H1 (cell line): Measurements from ENCODE around the gene AQP7. TPM values are rescaled to one million over a fixed set of nuclear protein-coding genes. Genes with fewer than 3 reads are reported as not detected.

Source experiments
- CTCF ChIA-PET: fragments of 300-600 bp; sonication (Branson Sonifier 250); formaldehyde crosslinking; loops from one replicate; lab custom pipeline; 2021; ENCODE audit not compliant: partially characterized antibody; lab: Charles Lee
- POLR2A ChIA-PET: fragments of 300-600 bp; sonication (Branson Sonifier 250); formaldehyde crosslinking; loops from one replicate; lab custom pipeline; 2021; ENCODE audit warnings: inconsistent platforms; ENCODE audit not compliant: partially characterized antibody; lab: Charles Lee
- DNase-seq, 2 experiments: peaks; one replicate each; pipeline versions ENCODE4 v3.0.0 to v3.0.0-alpha.2; 2010 to 2022; ENCODE audit warnings: low spot score in 2 of 2, low read depth in 1 of 2, mixed read lengths in 1 of 2
- FAIRE-seq: peaks from 2 replicates; lab custom pipeline; 2011; peaks lifted over from hg19 to GRCh38; lab: Jason Lieb, UNC
- H2AFZ ChIP-seq: 2 replicates; pipeline ENCODE4 v1.8.1; 2012; ENCODE audit warnings: low read length, inconsistent platforms
- H2AK5ac ChIP-seq: 2 replicates; pipeline ENCODE4 v1.6.1; 2013; ENCODE audit warnings: low read depth, low read length
- H2BK120ac ChIP-seq: replicated peaks from 2 replicates; pipeline ENCODE3; 2013; ENCODE audit warnings: low read depth, low read length, inconsistent platforms
- H2BK12ac ChIP-seq: 2 replicates; pipeline ENCODE4 v1.6.1; 2013; ENCODE audit warnings: low read depth, low read length
- H2BK15ac ChIP-seq: 2 replicates; pipeline ENCODE4 v1.6.1; 2013; ENCODE audit warnings: low read length
- H2BK20ac ChIP-seq: 2 replicates; pipeline ENCODE4 v1.6.1; 2013; ENCODE audit warnings: low read length
- H2BK5ac ChIP-seq: 2 replicates; pipeline ENCODE4 v1.6.1; 2013; ENCODE audit warnings: low read depth, low read length
- H3K14ac ChIP-seq: 2 replicates; pipeline ENCODE4 v1.6.1; 2013; ENCODE audit warnings: inconsistent platforms; ENCODE audit not compliant: insufficient read length
- H3K18ac ChIP-seq: 2 replicates; pipeline ENCODE4 v1.6.1; 2013; ENCODE audit warnings: low read length; ENCODE audit errors: extremely low read depth
- H3K23ac ChIP-seq: 2 replicates; pipeline ENCODE4 v1.6.1; 2013; ENCODE audit warnings: inconsistent platforms; ENCODE audit not compliant: insufficient read length
- H3K23me2 ChIP-seq: 2 replicates; pipeline ENCODE4 v1.6.1; 2013; ENCODE audit warnings: low read depth, low read length
- H3K27ac ChIP-seq: 2 replicates; pipeline ENCODE4 v1.6.1; 2011; ENCODE audit warnings: low read depth, low read length, inconsistent platforms
- H3K27me3 ChIP-seq, 4 experiments: replicated peaks in 1 of 4; 1 replicate in 1 of 4; 2 replicates in 3 of 4; pipeline versions ENCODE4 v1.6.1 to v1.8.1; 2011 to 2013; ENCODE audit warnings: low read length in 3 of 4, mild to moderate bottlenecking in 3 of 4, inconsistent platforms in 2 of 4, mixed read lengths in 2 of 4, moderate library complexity in 1 of 4; ENCODE audit not compliant: control insufficient read depth in 3 of 4, insufficient read depth in 3 of 4; ENCODE audit errors: extremely low read depth in 1 of 4
- H3K36me3 ChIP-seq, 4 experiments: 2 replicates each; pipeline versions ENCODE4 v1.6.1 to v1.8.1; 2011 to 2013; ENCODE audit warnings: mild to moderate bottlenecking in 4 of 4, low read length in 3 of 4, moderate library complexity in 2 of 4, control low read depth in 1 of 4, inconsistent platforms in 1 of 4; ENCODE audit not compliant: insufficient read depth in 4 of 4, control insufficient read depth in 2 of 4
- H3K4ac ChIP-seq: replicated peaks from 2 replicates; pipeline ENCODE3; 2013; ENCODE audit warnings: low read length, low read depth, mixed read lengths, inconsistent platforms; ENCODE audit not compliant: insufficient read length
- H3K4me1 ChIP-seq, 4 experiments: replicated peaks in 1 of 4; 1 replicate in 1 of 4; 2 replicates in 3 of 4; pipeline versions ENCODE4 v1.6.1 to v1.8.1; 2011 to 2013; ENCODE audit warnings: low read length in 3 of 4, inconsistent platforms in 2 of 4, mixed read lengths in 1 of 4; ENCODE audit not compliant: insufficient read depth in 4 of 4, control insufficient read depth in 3 of 4
- H3K4me2 ChIP-seq, 2 experiments: 2 replicates each; pipeline versions ENCODE4 v1.6.1 to v1.8.1; 2011 to 2013; ENCODE audit warnings: low read depth in 2 of 2, low read length in 2 of 2, control low read depth in 1 of 2, inconsistent platforms in 1 of 2, mild to moderate bottlenecking in 1 of 2; ENCODE audit not compliant: insufficient read depth in 1 of 2
- H3K4me3 ChIP-seq, 4 experiments: fragments of 200-600, 300-600 bp in 1 of 4; sonication (generic), shearing (Covaris generic), sonication (Bioruptor Twin) in 1 of 4; 2 replicates each; pipeline versions ENCODE4 v1.5.1 to v1.8.1; 2011 to 2016; ENCODE audit warnings: low read length in 4 of 4, low read depth in 3 of 4, control low read depth in 2 of 4, inconsistent platforms in 2 of 4, mild to moderate bottlenecking in 2 of 4, mixed read lengths in 1 of 4, moderate library complexity in 1 of 4; ENCODE audit not compliant: insufficient read depth in 2 of 4; ENCODE audit errors: extremely low read depth in 1 of 4
- H3K56ac ChIP-seq: replicated peaks from 2 replicates; pipeline ENCODE3; 2013; ENCODE audit warnings: low read depth, mild to moderate bottlenecking, mixed read lengths, low read length, inconsistent platforms; ENCODE audit not compliant: insufficient read length
- H3K79me1 ChIP-seq: 2 replicates; pipeline ENCODE4 v1.6.1; 2013; ENCODE audit warnings: low read depth, low read length, control low read depth
- H3K79me2 ChIP-seq, 2 experiments: 2 replicates each; pipeline versions ENCODE4 v1.6.1 to v1.8.1; 2012 to 2013; ENCODE audit warnings: low read length in 2 of 2, mild to moderate bottlenecking in 2 of 2, inconsistent platforms in 1 of 2; ENCODE audit not compliant: insufficient read depth in 2 of 2, control insufficient read depth in 1 of 2
- H3K9ac ChIP-seq, 4 experiments: replicated peaks in 1 of 4; 1 replicate in 1 of 4; 2 replicates in 3 of 4; pipeline versions ENCODE4 v1.6.1 to v1.8.1; 2011 to 2013; ENCODE audit warnings: low read depth in 3 of 4, low read length in 3 of 4, control low read depth in 2 of 4, mild to moderate bottlenecking in 2 of 4, moderate library complexity in 2 of 4, inconsistent platforms in 1 of 4; ENCODE audit errors: extremely low read depth in 1 of 4
- H3K9me3 ChIP-seq, 2 experiments: 2 replicates each; pipeline versions ENCODE4 v1.6.1 to v1.8.1; 2012 to 2013; ENCODE audit warnings: mild to moderate bottlenecking in 2 of 2, moderate library complexity in 2 of 2, control low read depth in 1 of 2, inconsistent platforms in 1 of 2, low read depth in 1 of 2, low read length in 1 of 2, mixed read lengths in 1 of 2; ENCODE audit not compliant: insufficient read depth in 2 of 2
- H4K20me1 ChIP-seq, 2 experiments: replicated peaks in 1 of 2; 2 replicates each; pipeline versions ENCODE3 to v1.8.1; 2011 to 2013; ENCODE audit warnings: inconsistent platforms in 2 of 2, low read length in 2 of 2, mild to moderate bottlenecking in 1 of 2; ENCODE audit not compliant: insufficient read depth in 2 of 2, control insufficient read depth in 1 of 2
- H4K5ac ChIP-seq: 2 replicates; pipeline ENCODE4 v1.6.1; 2013; ENCODE audit warnings: low read length, low read depth, mixed read lengths, inconsistent platforms; ENCODE audit not compliant: insufficient read length
- H4K8ac ChIP-seq: 2 replicates; pipeline ENCODE4 v1.8.0; 2013; ENCODE audit warnings: mild to moderate bottlenecking, moderate library complexity, low read length, inconsistent platforms; ENCODE audit not compliant: insufficient read depth; ENCODE audit errors: extremely low read depth
- H4K91ac ChIP-seq: replicated peaks from 2 replicates; pipeline ENCODE3; 2013; ENCODE audit warnings: low read length, mixed read lengths, inconsistent platforms; ENCODE audit not compliant: insufficient read length
- ASH2L ChIP-seq: fragments of 200-600, 300-600 bp; sonication (generic); IDR thresholded peaks from one replicate; pipeline ENCODE4 v1.7.1; 2017; ENCODE audit warnings: low read length
- BACH1 ChIP-seq: IDR thresholded peaks from 2 replicates; pipeline ENCODE4 v1.6.1; 2012; ENCODE audit warnings: low read length, improper control_type of control experiment
- CEBPB ChIP-seq: IDR thresholded peaks from 2 replicates; pipeline ENCODE4 v1.6.1; 2012; ENCODE audit warnings: low read depth, low read length
- EP300 ChIP-seq, 2 experiments: IDR thresholded peaks; 1 replicate in 1 of 2; 2 replicates in 1 of 2; pipeline ENCODE4 v1.6.1; 2011 to 2012; ENCODE audit warnings: low read depth in 2 of 2, low read length in 2 of 2, mild to moderate bottlenecking in 2 of 2, borderline replicate concordance in 1 of 2, inconsistent platforms in 1 of 2, moderate library complexity in 1 of 2
- RXRA ChIP-seq: IDR thresholded peaks from 2 replicates; pipeline ENCODE4 v1.6.1; 2011; ENCODE audit warnings: low read depth, mild to moderate bottlenecking, low read length, moderate library complexity; ENCODE audit not compliant: insufficient read depth
- SAP30 ChIP-seq: fragments of 300-600 bp; sonication (generic); IDR thresholded peaks from 2 replicates; pipeline ENCODE4 v1.7.1; 2012; ENCODE audit warnings: low read length, moderate library complexity, mild to moderate bottlenecking, inconsistent platforms; ENCODE audit not compliant: insufficient read depth, insufficient replicate concordance
- YY1 ChIP-seq: IDR thresholded peaks from 2 replicates; pipeline ENCODE4 v1.6.1; 2011; ENCODE audit warnings: low read depth, mild to moderate bottlenecking, low read length
- WGBS, 2 experiments: shearing (Covaris generic) in 1 of 2; methylation state at CpG; one replicate each; pipeline versions ENCODE4 v1.1.6 to v1.1.7; 2013 to 2015; ENCODE audit warnings: low lambda C conversion rate in 2 of 2, mixed read lengths in 2 of 2, inconsistent platforms in 1 of 2, low coverage in 1 of 2, missing lambda C conversion rate in 1 of 2; ENCODE audit not compliant: insufficient replicate concordance in 2 of 2, insufficient coverage in 1 of 2, insufficient read length in 1 of 2; ENCODE audit errors: extremely low coverage in 1 of 2, missing lambda C conversion rate in 1 of 2; 5-methylcytosine and 5-hydroxymethylcytosine counted together
- polyA plus RNA-seq, 7 experiments: library from polyadenylated mRNA; depleted of rRNA in 3 of 7; stranded (reverse) in 5 of 7; unstranded in 2 of 7; fragments of >200 nt in 5 of 7; fragments of 200-250 nt in 2 of 7; gene quantifications; 1 replicate in 5 of 7; 2 replicates in 1 of 7; 4 replicates in 1 of 7; pipeline versions ENCODE4 v1.2.1 to v1.2.3, GENCODE V29; 2011 to 2013; ENCODE audit warnings: missing spikeins in 2 of 7, mixed read lengths in 2 of 7
- total RNA-seq: library from RNA; stranded (reverse); fragmentation: NEBNext Ultra II Directional; extraction: Animal tissue kit (Norgen Biotek cat#: 25700); gene quantifications from 2 replicates; pipeline ENCODE4 v1.2.1, GENCODE V29; 2021

The AQP7 gene
- total and polyA plus RNA-seq, 2 of the 8 experiments (the other 6 are each of a cell fraction or from before 2014, with no cell fraction given) = not detected

DNA sequence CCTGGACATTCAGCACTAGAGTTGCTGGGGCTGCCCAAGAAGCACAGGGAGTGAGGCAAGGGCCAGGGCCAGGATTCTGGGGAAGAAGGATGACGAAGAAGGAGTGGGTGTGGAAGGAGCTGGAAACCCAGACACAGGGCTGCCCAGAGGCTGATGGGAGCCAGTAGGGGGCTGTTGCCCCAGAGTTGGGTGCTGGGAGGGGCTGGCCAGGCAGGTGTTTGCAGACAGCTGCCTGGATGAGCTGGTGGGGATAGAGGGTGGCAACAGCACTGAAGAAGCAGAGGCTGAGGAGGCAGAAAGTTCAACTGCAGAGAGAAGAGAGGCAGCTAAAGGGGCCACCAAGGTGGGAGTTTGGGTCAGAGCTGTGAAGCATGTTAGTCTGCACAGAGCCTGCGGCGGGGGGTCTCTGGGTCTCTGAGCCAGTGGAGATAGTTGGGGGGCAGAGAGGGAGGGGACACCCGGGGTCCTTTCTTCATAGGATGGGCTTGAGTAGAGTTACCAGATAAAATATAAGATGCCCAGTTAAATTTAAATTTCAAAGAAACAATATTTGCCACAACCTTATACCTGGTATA lies 2.5 kb upstream of the AQP7 start:
- H2BK120ac ChIP-seq = no peak overlapping the region
- no peak overlapping the region for H3K4me2 ChIP-seq
- no peaks in the 10 kb centered on the region for H3K36me3 ChIP-seq
- no peak overlapping the region for H4K5ac ChIP-seq
- DNase-seq (no peak), FAIRE-seq (no peak)
- H3K14ac ChIP-seq = no peak overlapping the region
- no peaks in the 10 kb centered on the region for H3K23me2 ChIP-seq
- no peak overlapping the region for H2BK12ac ChIP-seq
- no peak overlapping the region for H3K56ac ChIP-seq
- no peak overlapping the region for H3K9ac ChIP-seq
- H4K8ac ChIP-seq = peak overlapping the region; percentile 62; the same call in 1 of the 2 replicates
- no peak overlapping the region for H3K23ac ChIP-seq
- H2BK20ac ChIP-seq = no peak overlapping the region
- H3K79me1 ChIP-seq = no peaks in the 10 kb centered on the region
- H2BK5ac ChIP-seq = no peak overlapping the region
- H2AFZ ChIP-seq = no peak overlapping the region
- H4K20me1 ChIP-seq = no peaks in the 10 kb centered on the region
- WGBS, 2 experiments = 75% methylated on average over 4 of the region's 4 CpGs; no CpG with 5 or more reads in 1 of the 2 experiments
- no peaks in the 10 kb centered on the region for H3K9me3 ChIP-seq
- no peaks in the 10 kb centered on the region for H3K27me3 ChIP-seq
- H3K27ac ChIP-seq = no peak overlapping the region
- no peak overlapping the region for H3K4ac ChIP-seq
- POLR2A ChIA-PET = interaction anchor here (0.7 to 1.2 kb wide), 3 partner anchors 14 to 62 kb away, joined by 3 to 5 read pairs (median 3); no protein-coding TSS in a partner anchor
- no peak overlapping the region for H3K18ac ChIP-seq
- no peaks in the 10 kb centered on the region for H3K4me1 ChIP-seq
- H2BK15ac ChIP-seq = no peak overlapping the region
- H3K79me2 ChIP-seq = no peaks in the 10 kb centered on the region
- no peak overlapping the region for H4K91ac ChIP-seq
- CTCF ChIA-PET = interaction anchor here (0.7 to 6.0 kb wide), 10 partner anchors 10 to 219 kb away, joined by 3 to 89 read pairs (median 12); partner anchors contain the start of gene AQP3
- TF ChIP-seq BACH1 (no peak), SAP30 (no peak), YY1 (no peak), CEBPB (no peak), EP300 (IDR thresholded peaks at IDR 0.05; ENCODE audit: borderline replicate concordance in 1 of 2, low read depth in 2 of 2, low read length in 2 of 2) (no peak), ASH2L (no peak), RXRA (no peak)
- TF ChIP-seq, all 59 proteins: peak for 0
- Histone ChIP-seq H3K4me3 (no peak overlapping the region), H2AK5ac (no peak overlapping the region)
